GM18517 (cell line): ENCODE results near the gene KDM4E.
"Not testable (repeated sequence)": the region's sequence is repeated elsewhere in the genome, so short reads cannot be mapped to it uniquely, and the experiment has no call there.

Source experiments
- ATAC-seq: cut with Tn5 transposase; IDR thresholded peaks from one replicate; pipeline ENCODE4 v1.9.1; 2021; ENCODE audit warnings: mild to moderate bottlenecking, moderate library complexity; ENCODE audit not compliant: unreplicated experiment

The KDM4E gene

GRCh38 chr11:95049122-95049521 is 24.1 kb downstream of the KDM4E start, which contains the start of gene KDM4F:
TSS of gene KDM4F (plus strand) at chr11:95049422.
- not testable (repeated sequence) for ATAC-seq

GRCh38 chr11:95050595-95051202 is 25.6 kb downstream of the KDM4E start:
- ATAC-seq: no peak

- no peak for ATAC-seq
Observed at GRCh38 chr11:95054356-95054755, 29.3 kb downstream of the KDM4E start.

GRCh38 chr11:95055283-95055897 is 30.3 kb downstream of the KDM4E start:
- ATAC-seq: peak; percentile 97

GRCh38 chr11:95057959-95058358 is 32.9 kb downstream of the KDM4E start:
- no peak for ATAC-seq

- ATAC-seq: no peak
Observed at GRCh38 chr11:95058621-95059020, 33.6 kb downstream of the KDM4E start.

- ATAC-seq: no peak
Observed at GRCh38 chr11:95059046-95059445, 34.0 kb downstream of the KDM4E start.

- ATAC-seq: no peak
Observed at GRCh38 chr11:95065336-95065735, 40.3 kb downstream of the KDM4E start.

GRCh38 chr11:95066716-95067038 is 41.6 kb downstream of the KDM4E start, which contains the start of gene SRSF8:
TSS of gene SRSF8 (plus strand) at chr11:95066919. CDS start at chr11:95067227, 308 bp downstream.
- ATAC-seq: peak; percentile 38

- peak; percentile 59 for ATAC-seq
Observed at GRCh38 chr11:95067039-95067840, 42.2 kb downstream of the KDM4E start.

GRCh38 chr11:95067841-95068219 is 42.8 kb downstream of the KDM4E start:
- no peak for ATAC-seq

GRCh38 chr11:95068549-95068948 is 43.5 kb downstream of the KDM4E start:
- ATAC-seq: peak; percentile 73

GRCh38 chr11:95070471-95070870 is 45.4 kb downstream of the KDM4E start:
- no peak for ATAC-seq

GRCh38 chr11:95072948-95073347 is 47.9 kb downstream of the KDM4E start:
- no peak for ATAC-seq

GRCh38 chr11:95074792-95075563 is 49.9 kb downstream of the KDM4E start:
- ATAC-seq: no peak

GRCh38 chr11:95076416-95076815 is 51.4 kb downstream of the KDM4E start:
- ATAC-seq: peak; percentile 60

- no peak for ATAC-seq
Observed at GRCh38 chr11:95076981-95077380, 51.9 kb downstream of the KDM4E start.
